ENCODE results near the gene ZNF740.

The ZNF740 gene

DNA sequence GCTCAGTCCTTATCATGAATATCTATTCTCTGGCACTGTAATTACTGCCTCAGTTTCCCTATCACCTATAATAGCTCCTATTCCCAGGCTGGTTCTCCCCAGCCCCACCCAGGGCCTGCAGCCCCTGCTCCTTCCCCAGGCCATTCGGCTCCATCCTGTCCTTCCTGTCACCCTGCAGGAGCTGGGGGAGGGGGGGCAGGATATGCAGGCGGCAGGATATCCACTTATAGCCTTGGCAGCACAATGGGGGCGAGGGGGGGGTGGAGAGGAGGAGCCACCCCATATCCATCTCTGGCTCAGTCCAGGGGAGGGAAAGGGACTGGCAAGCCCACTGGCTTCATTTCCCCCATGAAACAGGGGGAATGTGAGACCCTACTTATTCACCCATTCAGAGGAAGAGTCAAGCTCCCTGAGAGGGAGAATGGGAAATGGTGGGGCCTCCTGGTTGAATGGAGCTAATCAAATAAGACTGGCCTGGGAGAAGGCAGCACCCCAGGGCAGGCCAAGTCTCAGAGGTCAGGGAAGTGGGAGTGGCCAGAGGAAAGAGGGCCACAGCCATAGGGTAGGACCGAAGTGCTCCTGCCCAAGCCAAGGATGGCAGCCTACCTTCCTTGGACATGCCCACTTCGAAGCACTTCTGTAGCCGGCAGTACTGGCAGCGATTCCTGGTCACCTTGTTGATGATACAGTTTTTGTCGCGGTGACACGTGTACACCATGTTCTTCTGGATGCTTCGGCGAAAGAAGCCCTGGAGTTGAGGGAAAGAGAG, 34.3 kb downstream of the ZNF740 start:
- DNase-seq, result peak; percentile 70 to 73

DNA sequence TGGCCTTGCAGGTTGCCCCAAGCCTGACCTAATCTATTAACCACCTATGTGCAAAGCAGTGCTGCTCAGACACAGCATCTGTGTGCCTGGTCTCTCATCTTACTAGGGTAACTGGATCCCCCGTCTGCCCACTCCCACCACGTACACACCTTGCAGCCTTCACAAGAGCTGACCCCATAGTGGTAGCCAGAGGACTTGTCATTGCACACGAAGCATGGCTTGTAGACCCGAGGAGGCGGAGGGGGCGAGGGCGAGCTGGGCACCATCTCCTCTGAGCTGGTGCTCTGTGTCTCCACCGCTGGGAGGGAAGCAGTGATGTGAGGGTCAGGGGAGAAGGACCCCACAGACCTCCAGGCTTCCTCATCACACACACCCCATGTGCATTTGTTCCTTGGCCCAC, 35.0 kb downstream of the ZNF740 start:
- DNase-seq, result no peak

DNA sequence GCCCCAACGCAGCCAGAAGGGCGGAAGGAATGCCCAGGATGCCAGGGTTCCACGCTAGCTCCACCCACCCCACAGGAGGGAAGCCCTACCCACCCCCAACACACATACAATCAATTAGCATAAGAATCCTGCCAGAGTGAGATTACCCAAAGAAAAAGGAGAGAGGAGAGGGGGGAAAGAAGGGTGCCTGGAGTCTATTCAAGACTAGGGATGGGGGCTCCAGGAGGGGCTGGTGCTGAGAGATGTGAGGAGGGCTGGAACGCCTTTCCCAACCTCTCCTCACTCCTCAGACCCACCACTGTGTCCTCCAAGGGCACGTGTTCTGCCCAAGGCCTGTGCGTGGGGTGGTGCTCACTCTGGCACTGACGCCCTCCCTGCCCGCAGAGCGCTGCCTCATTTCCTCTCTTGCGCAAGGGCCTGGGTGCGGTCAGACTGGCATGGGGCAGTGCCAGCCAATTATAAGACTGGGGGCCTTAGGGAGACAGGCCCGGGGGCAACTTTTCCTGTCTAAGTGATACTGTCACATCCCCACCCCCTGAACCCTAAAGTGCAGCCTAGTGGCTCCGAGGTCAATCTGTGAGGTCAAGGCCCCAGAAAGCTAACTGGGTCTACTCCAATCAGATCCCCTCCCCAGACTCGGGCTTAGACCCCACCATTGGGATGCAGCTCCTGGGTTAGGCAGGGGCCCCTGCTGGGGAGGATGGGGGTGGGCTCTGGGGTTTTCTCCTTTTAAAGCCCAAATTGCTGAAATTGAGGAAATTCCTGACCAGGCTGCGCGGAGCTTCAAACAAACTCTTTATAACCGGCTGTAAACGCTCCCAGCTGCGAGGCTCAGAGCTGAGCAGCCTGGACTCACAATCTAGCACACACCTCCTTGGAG, 36.8 kb downstream of the ZNF740 start:
- DNase-seq, result no peak

DNA sequence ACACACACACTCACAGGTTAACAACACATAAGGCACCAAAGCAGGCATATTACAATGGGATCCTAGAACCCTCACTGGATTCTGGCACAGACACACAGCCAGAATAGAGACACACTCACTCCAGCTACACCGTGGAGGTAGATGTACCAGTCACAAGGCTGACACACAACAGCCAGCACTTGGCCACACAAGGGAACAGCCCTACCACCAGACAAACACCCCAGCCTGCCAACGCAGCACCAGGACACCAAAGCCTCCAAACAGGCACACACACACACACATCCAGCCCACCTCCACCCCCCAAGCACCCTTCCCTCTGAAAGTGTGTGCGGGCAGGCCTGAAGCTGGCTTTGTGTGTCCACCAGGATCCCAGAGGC, 37.4 kb downstream of the ZNF740 start:
- no peak for DNase-seq

DNA sequence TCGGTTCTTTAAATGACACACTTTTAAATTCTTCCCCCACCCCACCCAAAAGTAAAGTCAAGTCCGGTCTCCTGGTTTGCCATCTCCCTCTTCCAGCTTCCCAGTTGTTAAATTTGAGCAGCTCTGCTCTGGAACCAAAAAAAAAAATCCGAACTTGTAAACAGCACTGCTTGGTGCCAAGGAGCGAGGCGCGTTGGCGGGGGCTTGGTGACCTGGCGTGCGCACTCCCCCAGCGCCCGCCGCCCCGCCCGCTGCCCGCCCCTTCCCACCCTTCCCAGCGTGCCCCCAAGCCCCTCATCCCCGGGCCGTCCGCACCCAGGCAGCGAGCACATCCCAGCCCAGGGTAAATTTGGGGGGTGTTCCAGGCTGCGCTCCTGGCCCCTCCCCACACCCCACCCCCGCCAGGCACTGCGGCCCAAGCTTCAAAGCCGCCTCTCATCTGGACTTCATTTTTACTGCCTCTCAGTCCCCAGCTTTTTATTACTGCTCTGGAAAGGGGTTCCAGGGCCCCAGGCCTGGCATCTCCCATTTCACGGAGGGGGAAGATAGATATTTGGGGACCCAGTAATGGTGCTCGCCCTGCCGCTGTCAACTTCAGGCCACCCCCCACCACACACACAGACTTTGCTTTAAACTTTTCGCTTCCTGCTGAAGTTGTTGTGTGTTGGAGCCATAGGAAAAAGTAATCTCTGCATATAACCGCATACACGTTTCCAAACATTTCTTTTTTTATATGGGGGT, 38.2 kb downstream of the ZNF740 start:
- no peak for DNase-seq

DNA sequence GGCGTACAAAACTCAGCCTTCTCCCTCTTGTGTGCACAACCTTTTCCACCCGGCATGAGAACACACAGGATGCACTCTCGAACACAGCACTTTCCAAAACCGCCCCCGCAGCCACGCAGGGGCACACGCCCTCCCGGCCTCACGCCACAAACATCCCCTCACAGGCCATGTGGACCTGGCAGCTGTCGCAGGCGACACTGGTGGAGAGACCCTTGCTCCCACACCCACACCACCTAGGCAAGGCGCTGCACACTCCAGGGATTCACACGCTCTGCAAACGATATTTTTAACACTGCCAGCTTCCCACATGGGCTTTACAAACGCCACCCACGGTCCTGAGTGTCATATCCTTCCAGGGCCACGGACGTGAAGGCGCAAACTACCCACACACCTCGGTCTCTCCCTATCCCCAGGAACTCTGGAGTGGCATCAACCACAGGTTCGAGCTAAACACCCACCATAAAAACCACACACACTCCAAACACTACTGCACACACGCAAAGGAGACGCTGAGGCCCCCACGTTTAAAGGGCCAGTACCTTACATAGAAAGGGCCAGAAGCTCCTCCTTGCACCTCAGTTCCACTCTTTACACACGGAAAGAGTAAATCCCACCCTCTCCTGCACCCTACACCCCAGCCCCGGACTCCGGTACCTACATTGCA, 38.9 kb downstream of the ZNF740 start:
- no peak for DNase-seq

DNA sequence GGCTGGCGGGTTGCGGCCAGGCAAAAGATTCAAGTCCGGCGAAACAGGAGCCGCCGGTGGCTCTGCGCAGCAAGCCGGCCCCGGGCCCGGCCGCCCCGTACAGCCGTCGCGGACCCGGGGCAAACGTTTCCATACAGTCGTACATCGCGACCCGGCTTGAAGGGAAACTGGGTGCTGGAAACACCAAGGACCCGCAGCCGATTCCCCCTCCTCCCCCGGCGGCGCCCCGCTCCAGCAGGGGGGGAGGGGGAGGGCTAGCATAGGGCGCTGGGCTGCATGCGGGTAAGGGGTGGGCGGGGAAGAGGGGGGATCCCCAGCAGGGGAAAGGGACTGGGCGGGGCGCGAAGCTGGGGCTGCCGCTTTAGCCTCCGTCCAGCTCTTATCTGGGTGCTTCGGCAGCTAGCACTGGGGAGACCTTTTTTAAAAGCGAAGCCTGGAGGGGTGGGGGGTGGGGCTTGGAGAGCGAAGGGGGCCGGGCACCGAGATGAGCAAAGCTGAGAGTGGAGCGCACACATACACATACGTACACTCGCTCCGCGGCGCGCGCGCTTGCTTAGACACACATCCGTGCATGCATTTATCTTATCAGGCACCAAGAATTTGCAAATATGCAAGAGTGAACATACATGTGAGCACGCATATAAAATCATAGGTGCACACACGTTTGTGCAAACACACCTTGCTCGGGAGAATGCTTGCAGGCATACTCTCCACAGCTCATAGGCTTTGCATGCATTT, 39.6 kb downstream of the ZNF740 start:
- peak; percentile 17 to 46 for DNase-seq

DNA sequence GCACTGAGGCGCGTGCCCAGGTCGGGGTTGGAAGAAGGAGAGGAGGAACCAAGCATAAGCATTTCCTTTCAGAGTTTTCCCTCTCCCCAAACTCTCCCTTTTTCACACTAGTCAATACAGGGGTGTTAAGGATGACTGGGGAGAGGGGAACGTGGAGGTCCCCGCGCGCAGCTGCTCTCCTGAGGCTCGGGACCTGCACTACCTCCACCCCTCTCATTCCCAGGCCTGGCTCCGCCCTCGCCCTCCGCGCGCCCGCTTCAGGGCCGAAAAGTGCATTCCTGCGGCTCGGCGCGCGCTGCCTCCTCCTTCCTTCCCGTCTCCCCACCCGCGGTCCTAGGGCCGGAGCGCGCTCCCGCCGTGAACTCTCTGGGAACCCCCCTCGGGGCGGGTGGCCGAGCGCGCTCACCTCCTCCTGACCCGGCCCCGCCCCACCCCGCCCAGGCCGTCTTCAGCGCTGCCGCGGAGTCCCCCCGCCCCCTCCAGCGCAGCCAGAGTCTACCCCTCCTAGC, 40.2 kb downstream of the ZNF740 start:
- peak; percentile 64 to 79 for DNase-seq

DNA sequence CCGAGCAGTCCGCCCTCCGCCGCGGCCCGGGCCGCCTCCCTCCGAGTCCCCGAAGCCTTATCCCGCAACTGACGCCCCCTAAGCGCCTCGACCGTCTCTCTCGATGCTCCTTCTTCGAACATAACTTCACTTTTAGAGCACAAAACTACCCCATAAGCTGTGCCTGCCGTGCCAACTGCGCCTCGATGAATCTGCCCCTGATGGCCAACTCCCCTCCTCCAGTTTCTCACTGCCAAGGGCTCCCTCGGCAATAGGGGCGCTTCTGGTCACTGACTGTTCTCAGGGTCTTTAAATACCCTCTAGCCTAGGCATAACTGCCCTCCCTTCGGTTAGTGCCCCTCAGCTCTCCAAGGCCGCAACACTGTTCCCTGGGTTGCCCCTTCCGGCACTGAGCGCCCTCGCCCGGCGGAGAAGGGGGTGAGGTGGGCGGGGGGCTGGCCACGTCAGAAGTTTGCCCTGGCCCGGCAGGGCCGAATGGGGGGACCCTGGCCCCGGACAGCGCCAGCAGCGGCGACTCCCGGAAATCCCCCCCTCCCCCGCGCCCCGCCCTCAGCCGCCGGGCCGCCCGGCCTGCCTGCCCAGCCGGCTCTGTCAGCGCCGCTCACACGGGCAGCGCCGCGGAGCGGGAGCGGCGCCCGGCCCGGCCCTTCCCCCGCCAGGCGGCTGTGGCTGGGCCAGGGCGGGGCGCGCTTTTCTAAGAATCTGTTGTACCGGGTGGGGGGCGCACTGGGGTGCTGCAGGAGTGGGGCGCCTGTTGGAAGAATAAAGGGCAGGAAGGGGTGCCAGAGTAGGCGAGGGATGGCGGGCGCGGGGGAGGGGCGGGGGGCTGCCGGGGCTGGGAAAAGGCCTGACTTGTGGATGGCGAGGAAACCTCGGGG, 40.9 kb downstream of the ZNF740 start:
- peak; percentile 34 to 66 for DNase-seq

DNA sequence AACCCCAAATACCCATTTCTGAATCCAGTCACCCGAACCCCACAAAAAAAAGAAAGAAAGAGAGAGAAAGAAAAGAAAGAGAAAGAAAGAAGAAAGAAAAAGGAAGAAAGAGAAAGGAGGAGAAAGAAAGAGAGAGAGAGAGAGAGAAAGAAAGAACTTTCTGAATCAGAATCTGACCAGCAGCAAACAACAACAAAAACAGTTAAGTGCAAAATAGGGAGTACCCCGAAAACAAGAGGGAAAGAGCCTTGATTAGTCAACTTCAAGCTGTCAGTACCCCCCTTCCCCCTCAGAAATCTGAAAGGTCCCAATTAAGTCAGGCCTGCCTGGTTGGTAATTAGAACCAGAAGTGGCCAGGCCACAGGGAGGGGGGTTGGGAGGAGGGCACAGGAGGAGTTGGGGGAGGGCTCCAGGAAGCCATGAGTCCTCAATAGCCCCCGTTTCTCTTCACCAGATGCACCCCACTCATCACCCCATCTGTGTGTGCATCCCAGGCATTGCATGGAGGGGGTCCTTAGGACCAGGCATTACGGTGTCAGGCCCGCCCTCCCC, 41.7 kb downstream of the ZNF740 start:
- DNase-seq, result no peak

DNA sequence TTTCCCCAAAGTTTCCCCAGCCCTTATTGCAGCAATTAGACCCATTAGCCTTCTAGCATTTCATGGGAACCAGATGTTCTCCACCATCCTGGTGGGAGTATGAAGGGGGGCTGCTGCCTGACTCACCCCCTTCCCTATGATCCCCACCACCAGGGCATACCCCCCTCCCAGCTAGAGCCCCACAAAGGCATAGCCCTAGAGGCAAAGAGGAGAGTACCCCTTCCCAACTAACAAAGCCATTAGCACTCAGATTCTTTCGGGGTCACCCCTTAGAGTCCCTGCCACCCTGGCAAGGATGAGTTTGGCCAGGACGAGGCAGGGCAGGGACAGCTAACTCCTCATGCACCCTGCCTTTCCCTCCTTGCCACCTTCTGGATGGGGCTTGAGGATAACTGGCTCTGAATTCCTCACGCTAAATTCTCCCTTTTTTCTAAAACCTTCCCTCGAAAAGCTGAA, 42.3 kb downstream of the ZNF740 start:
- DNase-seq, result no peak

DNA sequence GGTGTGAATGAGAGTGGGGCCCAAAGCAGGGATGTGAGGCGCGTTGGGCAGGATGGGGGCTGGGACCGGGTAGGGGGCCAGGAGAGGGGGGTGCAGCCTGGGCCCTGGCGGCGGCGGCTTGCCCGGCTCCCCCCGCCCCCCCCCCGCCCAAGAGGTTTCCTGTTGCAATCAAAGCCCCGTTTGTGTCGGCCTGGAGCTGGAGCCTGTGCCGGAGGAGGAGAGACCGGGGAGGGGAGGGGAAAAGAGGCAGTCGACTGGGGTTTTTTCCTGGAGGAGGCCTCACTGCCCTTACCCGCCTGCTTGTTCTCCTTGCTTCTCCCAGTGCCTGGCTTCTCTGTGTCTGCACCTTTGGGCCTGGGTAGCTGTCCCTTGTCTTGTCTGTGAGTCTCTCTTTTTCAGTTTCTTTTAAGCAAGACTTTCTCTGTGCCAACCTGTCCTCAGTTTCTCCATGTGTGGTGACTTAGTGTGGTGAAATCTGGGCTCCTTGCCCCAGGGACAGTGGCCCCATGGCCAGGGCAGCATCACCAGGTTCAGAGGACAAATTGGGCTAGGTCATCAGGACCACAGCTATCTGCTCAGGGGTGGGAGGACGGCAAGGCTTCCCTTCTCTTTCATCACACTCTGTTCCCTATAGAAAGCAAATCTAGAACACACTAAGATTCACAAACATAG, 43.0 kb downstream of the ZNF740 start:
- no peak for DNase-seq

DNA sequence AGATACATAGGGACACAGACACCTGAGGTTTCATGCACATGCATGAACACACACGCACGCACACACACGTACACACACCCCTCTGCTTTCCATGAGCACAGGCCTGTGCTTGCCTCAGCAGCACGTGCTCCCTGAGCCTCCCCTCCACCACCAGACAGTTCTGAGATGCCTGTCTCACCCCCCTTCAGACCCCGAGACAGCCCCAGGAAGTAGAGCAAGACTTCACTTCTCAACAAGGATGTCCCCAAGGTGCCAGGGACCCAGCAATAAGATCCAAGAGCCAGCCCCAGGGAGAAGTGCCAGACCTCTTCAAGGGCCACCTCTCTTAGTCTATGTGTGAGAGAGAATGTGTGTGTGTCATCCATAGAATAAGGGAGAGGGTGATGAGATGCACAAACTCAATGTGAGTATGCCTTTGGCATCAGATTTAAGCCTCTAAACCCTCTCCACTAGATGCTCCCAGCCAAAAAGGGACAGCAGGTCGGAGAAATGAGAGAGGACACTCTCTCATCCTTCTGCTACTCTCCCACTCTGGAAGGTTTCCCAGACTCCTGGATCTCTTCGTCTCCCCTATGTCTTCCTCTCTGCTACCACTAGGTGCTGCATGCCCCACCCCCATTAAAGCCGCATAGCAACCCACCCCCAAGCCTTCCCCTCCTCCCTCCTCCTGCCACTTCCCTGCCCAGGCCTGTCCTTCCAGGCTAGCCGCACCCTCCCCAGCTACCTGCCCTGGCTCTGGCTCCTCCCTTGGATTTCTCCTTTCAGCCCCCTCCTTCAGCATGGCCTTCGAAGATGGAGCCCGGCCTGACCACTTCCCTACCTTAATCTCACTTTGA, 43.8 kb downstream of the ZNF740 start:
- DNase-seq, result no peak

DNA sequence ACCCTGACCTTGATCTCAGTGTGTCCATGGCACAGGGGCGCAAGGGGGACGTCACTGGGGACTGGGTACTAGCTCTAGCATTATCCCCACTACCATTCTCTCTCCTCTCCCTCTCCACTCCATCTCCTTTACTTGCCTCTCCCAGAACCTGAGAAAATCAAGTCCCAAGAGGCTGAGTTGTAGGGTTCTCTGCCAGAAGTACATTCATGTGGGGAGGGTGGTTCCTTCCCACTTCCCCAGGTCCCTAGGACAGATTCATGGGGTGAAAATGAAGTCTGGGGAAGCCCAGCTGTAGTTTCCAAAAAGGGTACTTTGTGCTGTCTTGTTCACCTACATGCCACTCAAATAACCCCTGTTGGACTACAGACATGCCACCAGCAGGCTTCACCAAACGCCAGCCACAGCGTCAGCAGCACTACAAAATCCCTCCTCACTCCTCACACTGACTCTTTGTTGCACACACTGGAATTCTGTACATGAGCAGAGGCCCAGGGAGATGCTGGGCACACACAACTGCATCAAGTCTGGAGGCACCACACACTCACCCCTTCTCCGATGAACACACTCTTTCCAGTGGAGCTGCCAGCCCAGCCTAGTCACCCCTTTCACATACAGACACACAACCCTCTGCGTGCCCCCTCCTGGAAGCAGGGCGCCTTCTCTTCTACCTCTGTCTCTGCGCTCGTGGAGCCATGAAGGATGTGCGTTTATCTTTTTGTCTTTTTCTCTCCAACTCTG, 44.5 kb downstream of the ZNF740 start:
- DNase-seq, result no peak

DNA sequence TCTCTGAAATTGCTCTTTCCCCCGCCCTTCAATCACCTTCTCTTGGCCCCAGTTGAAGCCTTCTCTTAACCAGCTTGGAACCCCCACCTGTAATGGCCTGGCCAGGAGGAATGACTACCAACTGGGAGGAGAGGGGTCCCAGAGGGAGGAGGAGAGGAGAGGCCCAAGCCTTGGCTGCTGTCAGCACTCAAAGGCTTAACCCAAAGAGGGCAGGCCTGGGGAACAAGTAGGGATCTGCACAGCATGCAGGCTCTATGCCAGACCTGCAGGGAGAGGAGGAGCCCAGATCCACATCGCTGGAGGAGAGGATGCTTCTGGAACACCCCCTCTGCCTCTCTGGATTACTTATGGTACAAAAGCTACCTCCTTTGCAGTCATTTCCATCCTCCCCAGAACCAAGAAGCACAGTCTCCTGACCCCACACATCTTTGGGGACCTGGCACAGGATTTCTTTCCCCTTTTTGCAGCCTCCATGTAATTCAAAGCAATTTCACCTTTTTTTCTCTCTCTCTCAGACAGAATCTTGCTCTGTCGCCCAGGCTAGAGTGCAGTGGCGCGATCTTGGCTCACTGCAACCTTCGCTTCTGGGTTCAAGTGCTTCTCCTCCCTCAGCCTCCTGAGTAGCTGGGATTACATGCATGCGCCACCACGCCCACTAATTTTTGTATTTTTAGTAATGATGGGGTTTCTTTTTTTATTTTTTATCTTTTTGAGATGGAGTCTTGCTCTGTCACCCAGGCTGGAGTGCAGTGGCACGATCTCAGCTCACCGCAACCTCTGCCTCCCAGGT, 45.3 kb downstream of the ZNF740 start:
- DNase-seq, result no peak

DNA sequence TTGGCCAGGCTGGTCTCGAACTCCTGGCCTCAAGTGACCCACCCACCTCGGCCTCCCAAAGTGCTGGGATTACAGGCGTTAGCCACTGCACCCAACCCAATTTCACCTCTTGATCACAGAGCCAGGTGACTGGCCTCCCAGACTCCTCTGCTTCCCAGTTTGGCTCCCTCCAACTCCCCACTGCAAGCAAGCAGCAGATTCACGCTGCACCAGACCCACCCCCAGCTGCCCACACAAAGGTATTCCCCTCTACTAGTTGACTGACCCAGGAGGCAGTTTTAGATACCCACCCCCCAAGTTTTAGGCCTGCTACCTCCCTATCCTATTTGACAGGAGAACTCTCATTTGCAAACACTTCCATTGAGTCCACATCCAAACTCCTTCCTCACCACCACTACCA, 46.3 kb downstream of the ZNF740 start:
- no peak for DNase-seq

DNA sequence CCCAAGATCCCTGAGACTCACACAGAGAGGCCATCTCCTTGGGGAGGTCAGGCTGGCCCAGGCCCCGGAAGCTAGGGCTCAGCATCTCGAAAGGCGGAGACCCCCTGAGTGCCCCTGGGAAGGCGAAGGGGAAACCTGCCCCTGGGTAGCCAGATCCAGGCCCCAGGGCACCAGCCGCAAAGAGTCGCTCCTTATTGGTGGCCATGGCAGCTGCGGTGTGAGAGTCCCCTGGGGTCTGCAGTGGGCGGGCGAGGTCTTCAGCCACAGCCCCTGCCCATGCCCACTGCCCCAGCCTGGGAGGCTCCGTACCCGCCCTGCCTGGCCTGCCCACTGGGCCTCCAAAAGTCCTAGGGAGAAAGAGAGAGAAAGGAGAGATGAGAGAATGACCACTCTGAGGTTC, 46.8 kb downstream of the ZNF740 start:
- DNase-seq, result no peak

Measured in NCI-H2081 (cell line).